C4-2B (cell line): ENCODE measurements around the gene IL3.

Experiments
- ZFX ChIP-seq: fragments of 450-650 bp; IDR thresholded peaks from 2 replicates; pipeline ENCODE4 v1.6.1; 2017
- TF ChIP-seq, protein P1 (sequence below): fragments of 450-650 bp; conservative IDR thresholded peaks from 2 replicates; pipeline ENCODE4 v1.5.1; 2017; ENCODE audit warnings: mild to moderate bottlenecking

DNA sequence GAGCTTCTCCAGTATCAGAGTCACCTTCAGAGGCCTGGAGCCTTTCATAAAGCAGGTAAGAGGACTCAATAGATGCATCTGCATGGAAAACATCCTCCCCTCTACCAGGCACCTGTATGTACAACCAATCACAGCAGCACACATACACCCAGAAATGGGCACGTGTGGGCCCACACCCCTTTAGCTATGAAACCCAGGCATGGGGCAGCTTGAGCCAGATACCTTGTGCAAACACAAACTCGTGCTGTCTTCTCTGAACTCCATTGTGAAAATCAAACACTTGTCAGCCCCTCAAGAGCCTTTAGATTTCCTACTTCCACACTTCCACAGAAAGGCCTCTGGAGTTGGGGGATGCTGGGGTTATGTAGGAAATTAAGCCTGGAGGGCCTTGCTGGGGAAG is 12.1 kb downstream of the IL3 start:
- TF ChIP-seq, protein P1, sequence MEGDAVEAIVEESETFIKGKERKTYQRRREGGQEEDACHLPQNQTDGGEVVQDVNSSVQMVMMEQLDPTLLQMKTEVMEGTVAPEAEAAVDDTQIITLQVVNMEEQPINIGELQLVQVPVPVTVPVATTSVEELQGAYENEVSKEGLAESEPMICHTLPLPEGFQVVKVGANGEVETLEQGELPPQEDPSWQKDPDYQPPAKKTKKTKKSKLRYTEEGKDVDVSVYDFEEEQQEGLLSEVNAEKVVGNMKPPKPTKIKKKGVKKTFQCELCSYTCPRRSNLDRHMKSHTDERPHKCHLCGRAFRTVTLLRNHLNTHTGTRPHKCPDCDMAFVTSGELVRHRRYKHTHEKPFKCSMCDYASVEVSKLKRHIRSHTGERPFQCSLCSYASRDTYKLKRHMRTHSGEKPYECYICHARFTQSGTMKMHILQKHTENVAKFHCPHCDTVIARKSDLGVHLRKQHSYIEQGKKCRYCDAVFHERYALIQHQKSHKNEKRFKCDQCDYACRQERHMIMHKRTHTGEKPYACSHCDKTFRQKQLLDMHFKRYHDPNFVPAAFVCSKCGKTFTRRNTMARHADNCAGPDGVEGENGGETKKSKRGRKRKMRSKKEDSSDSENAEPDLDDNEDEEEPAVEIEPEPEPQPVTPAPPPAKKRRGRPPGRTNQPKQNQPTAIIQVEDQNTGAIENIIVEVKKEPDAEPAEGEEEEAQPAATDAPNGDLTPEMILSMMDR, result no peak
- TF ChIP-seq ZFX, result no peak
